Endodermal cell (in vitro differentiated cells): ENCODE measurements around the gene KRT5. TPM values are rescaled to one million over a fixed set of nuclear protein-coding genes. Genes with fewer than 3 reads are reported as not detected.

Experiments
- DNase-seq: peaks from one replicate; pipeline ENCODE4 v3.0.0-alpha.2; 2017
- H3K27ac ChIP-seq: 2 replicates; pipeline ENCODE4 v1.5.1; 2013; ENCODE audit warnings: mild to moderate bottlenecking, low read depth, low read length, moderate library complexity
- H3K27me3 ChIP-seq: 2 replicates; pipeline ENCODE4 v1.6.1; 2013; ENCODE audit warnings: mild to moderate bottlenecking, low read length, moderate library complexity; ENCODE audit not compliant: insufficient read depth, control insufficient read depth, poor library complexity, severe bottlenecking
- H3K36me3 ChIP-seq: 2 replicates; pipeline ENCODE4 v1.7.0; 2013; ENCODE audit warnings: mild to moderate bottlenecking, low read length, moderate library complexity; ENCODE audit not compliant: control insufficient read depth, insufficient read depth
- H3K4me1 ChIP-seq: one replicate; pipeline ENCODE4 v1.7.0; 2013; ENCODE audit warnings: low read length; ENCODE audit not compliant: control insufficient read depth, insufficient read depth
- H3K4me3 ChIP-seq: 2 replicates; pipeline ENCODE4 v1.5.1; 2013; ENCODE audit warnings: mild to moderate bottlenecking, low read length, moderate library complexity
- H3K9ac ChIP-seq: 2 replicates; pipeline ENCODE4 v1.6.1; 2013; ENCODE audit warnings: mild to moderate bottlenecking, low read length, moderate library complexity; ENCODE audit not compliant: poor library complexity, severe bottlenecking; ENCODE audit errors: extremely low read depth
- H3K9me3 ChIP-seq: 2 replicates; pipeline ENCODE4 v1.6.1; 2013; ENCODE audit warnings: mild to moderate bottlenecking, low read length, moderate library complexity; ENCODE audit not compliant: control insufficient read depth
- H3K27ac Mint-ChIP-seq: 2 replicates; pipeline ENCODE4 v1.8.0; 2020; ENCODE audit warnings: mixed read lengths
- H3K27me3 Mint-ChIP-seq: 2 replicates; pipeline ENCODE4 v1.8.0; 2021; ENCODE audit warnings: mild to moderate bottlenecking, mixed read lengths; ENCODE audit not compliant: insufficient read depth
- H3K36me3 Mint-ChIP-seq: 2 replicates; pipeline ENCODE4 v1.8.0; 2020; ENCODE audit warnings: low read depth, mixed read lengths
- H3K4me1 Mint-ChIP-seq: 2 replicates; pipeline ENCODE4 v1.8.0; 2020; ENCODE audit warnings: mixed read lengths
- H3K4me3 Mint-ChIP-seq: 2 replicates; pipeline ENCODE4 v1.8.0; 2020; ENCODE audit warnings: mild to moderate bottlenecking, moderate library complexity, mixed read lengths
- H3K9me3 Mint-ChIP-seq: 2 replicates; pipeline ENCODE4 v1.8.0; 2020; ENCODE audit warnings: mild to moderate bottlenecking, mixed read lengths
- CTCF ChIP-seq: fragments of 200-600 bp; sonication (generic); conservative IDR thresholded peaks from 2 replicates; pipeline ENCODE4 v1.5.0; 2021; ENCODE audit warnings: antibody characterized with exemption, mild to moderate bottlenecking
- WGBS, 2 experiments: methylation state at CpG; one replicate each; pipeline versions ENCODE4 v1.1.5 to v1.1.7; 2013; ENCODE audit warnings: missing lambda C conversion rate in 2 of 2, mixed read lengths in 1 of 2; ENCODE audit not compliant: insufficient coverage in 1 of 2, insufficient read length in 1 of 2; 5-methylcytosine and 5-hydroxymethylcytosine counted together
- total RNA-seq, 2 donors: library from RNA; stranded (reverse); fragmentation: NEBNext Ultra II Directional in 1 of 2; extraction: Animal tissue kit (Norgen Biotek cat#: 25700) in 1 of 2; gene quantifications; 2 replicates in 1 of 2; 3 replicates in 1 of 2; pipeline ENCODE4 v1.2.1, GENCODE V29; 2021

The KRT5 gene
- total RNA-seq, 2 donors from 2014 or later: not detected

DNA sequence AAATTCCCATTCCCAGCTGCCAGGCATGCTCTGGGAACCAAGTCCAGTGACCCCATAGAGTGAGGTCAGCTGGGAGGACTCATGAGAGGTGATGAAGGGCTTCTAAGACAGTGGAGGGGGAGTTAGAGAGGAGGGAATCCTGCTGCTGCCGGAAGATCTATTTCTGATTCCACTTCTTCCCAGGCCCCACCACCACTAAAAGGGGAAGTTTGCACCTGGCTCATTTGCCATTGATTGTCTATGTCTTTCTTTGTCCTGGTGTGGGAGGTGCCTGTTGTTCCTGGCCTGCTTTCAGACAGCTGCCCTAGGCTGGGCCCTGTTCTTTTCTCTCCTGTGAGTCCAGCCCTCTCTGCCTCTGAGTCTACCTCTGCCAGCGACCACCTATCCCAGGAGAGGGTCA is 24.1 kb downstream of the KRT5 start:
- no peaks in the 10 kb centered on the region for H3K36me3 ChIP-seq
- H3K27me3 Mint-ChIP-seq: peaks cover 12% of the 10 kb centered on the region
- H3K27ac ChIP-seq: peak overlapping the region; percentile 27
- H3K4me3 Mint-ChIP-seq: peak overlapping the region; percentile 29
- H3K36me3 Mint-ChIP-seq: no peaks in the 10 kb centered on the region
- peaks cover 19% of the 10 kb centered on the region for H3K4me1 ChIP-seq
- no peaks in the 10 kb centered on the region for H3K27me3 ChIP-seq
- no peak for TF ChIP-seq CTCF
- H3K4me3 ChIP-seq: peak overlapping the region; percentile 27
- peak overlapping the region; percentile 77 for H3K9ac ChIP-seq
- H3K9me3 Mint-ChIP-seq: peaks cover 2% of the 10 kb centered on the region
- H3K27ac Mint-ChIP-seq: peak overlapping the region; percentile 98
- peaks cover 35% of the 10 kb centered on the region for H3K4me1 Mint-ChIP-seq
- DNase-seq: no peak
- peaks cover 12% of the 10 kb centered on the region for H3K9me3 ChIP-seq
- WGBS, 2 experiments: 57 to 80% methylated on average over 1 of the region's 2 CpGs

DNA sequence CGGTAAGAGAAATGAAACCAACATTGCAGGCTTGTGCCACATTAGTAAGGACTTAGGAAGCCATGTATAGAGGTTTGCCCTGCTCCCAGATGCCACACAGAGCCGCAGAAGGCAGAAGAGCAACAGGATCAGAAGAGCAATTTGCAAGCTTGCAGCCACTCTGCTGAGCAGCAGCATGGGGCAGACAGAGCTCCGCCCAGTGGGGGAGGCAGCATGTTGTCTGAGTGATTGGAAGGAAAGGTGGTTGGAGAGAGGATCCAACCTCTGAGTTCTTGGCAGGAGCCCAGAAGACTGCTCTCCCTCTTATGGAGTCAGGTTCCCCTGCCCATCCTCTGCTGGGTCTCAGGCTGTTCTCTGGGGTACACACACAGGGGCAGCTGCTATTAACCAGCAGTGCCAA is 24.8 kb downstream of the KRT5 start:
- no peak overlapping the region for H3K27ac ChIP-seq
- H3K4me1 ChIP-seq: peaks cover 19% of the 10 kb centered on the region
- Mint-ChIP-seq H3K9me3 (peaks cover 2% of the 10 kb centered on the region), H3K27ac (peak overlapping the region; percentile 80), H3K4me3 (peak overlapping the region; percentile 10), H3K36me3 (no peaks in the 10 kb centered on the region), H3K4me1 (peaks cover 35% of the 10 kb centered on the region), H3K27me3 (peaks cover 14% of the 10 kb centered on the region)
- no peaks in the 10 kb centered on the region for H3K36me3 ChIP-seq
- peak overlapping the region; percentile 27 for H3K4me3 ChIP-seq
- peaks cover 11% of the 10 kb centered on the region for H3K9me3 ChIP-seq
- H3K27me3 ChIP-seq: no peaks in the 10 kb centered on the region
- 16 to 30% methylated on average over 3 of the region's 3 CpGs for WGBS, 2 experiments
- peak overlapping the region; percentile 77 for H3K9ac ChIP-seq
- peak; percentile 95 for DNase-seq
- no peak for TF ChIP-seq CTCF

GRCh38 chr12:52494518-52494917 is 25.7 kb downstream of the KRT5 start:
- TF ChIP-seq CTCF: no peak
- Mint-ChIP-seq H3K36me3 (no peaks in the 10 kb centered on the region), H3K4me3 (no peak overlapping the region), H3K27me3 (peaks cover 14% of the 10 kb centered on the region), H3K9me3 (peaks cover 2% of the 10 kb centered on the region), H3K4me1 (peaks cover 35% of the 10 kb centered on the region), H3K27ac (no peak overlapping the region)
- 71 to 81% methylated on average over 3 to 4 of the region's 4 CpGs for WGBS, 2 experiments
- no peak for DNase-seq
- no peak overlapping the region for H3K27ac ChIP-seq
- no peak overlapping the region for H3K4me3 ChIP-seq
- peaks cover 19% of the 10 kb centered on the region for H3K4me1 ChIP-seq
- H3K27me3 ChIP-seq: no peaks in the 10 kb centered on the region
- H3K36me3 ChIP-seq: no peaks in the 10 kb centered on the region
- peaks cover 3% of the 10 kb centered on the region for H3K9me3 ChIP-seq
- H3K9ac ChIP-seq: no peak overlapping the region
